RWPE1 (cell line): Measurements from ENCODE around the gene HOXA10.

Source experiments
- CTCF ChIA-PET: fragments of 350-600 bp; sonication (Branson Sonifier 250); formaldehyde crosslinking; extraction: SDS; loops from one replicate; lab custom pipeline; 2021; lab: Yijun Ruan, JAX
- POLR2A ChIA-PET: fragments of 400-600 bp; formaldehyde crosslinking; extraction: SDS; loops from one replicate; lab custom pipeline; 2020; ENCODE audit warnings: antibody characterized with exemption; ENCODE audit not compliant: low non-redundant PET; lab: Yijun Ruan, JAX
- DNase-seq: peaks from one replicate; pipeline ENCODE4 v3.0.0; 2012; ENCODE audit warnings: low spot score
- H3K27ac ChIP-seq: fragments of 450-650 bp; 2 replicates; pipeline ENCODE4 v1.5.1; 2017
- CTCF ChIP-seq: fragments of 450-650 bp; conservative IDR thresholded peaks from 2 replicates; pipeline ENCODE4 v1.5.1; 2017; ENCODE audit warnings: low read depth, mild to moderate bottlenecking

The HOXA10 gene

GRCh38 chr7:27146491-27147198 lies 27.5 kb downstream of the HOXA10 start:
- no peak for DNase-seq
- ChIA-PET POLR2A (no interaction called here), CTCF (interaction anchor here (0.6 kb wide), 1 partner anchor 297 kb away, joined by 4 read pairs; no protein-coding TSS in a partner anchor)
- peak overlapping the region; percentile 84 for H3K27ac ChIP-seq
- TF ChIP-seq CTCF, result no peak

- H3K27ac ChIP-seq, result peak overlapping the region; percentile 90
- CTCF ChIA-PET, result interaction anchor here (3.4 kb wide), 1 partner anchor 15 kb away, joined by 19 read pairs; no protein-coding TSS in a partner anchor
- no peak for TF ChIP-seq CTCF
- DNase-seq, result no peak
- POLR2A ChIA-PET, result no interaction called here
These were observed 28.2 kb downstream of the HOXA10 start for GRCh38 chr7:27145914-27146412.

GRCh38 chr7:27145165-27145913 lies 28.8 kb downstream of the HOXA10 start:
- H3K27ac ChIP-seq, result peak overlapping the region; percentile 90
- CTCF ChIA-PET, result interaction anchor here (0.6 to 3.7 kb wide), 7 partner anchors 16 to 466 kb away, joined by 3 to 34 read pairs (median 5); no protein-coding TSS in a partner anchor
- no peak for TF ChIP-seq CTCF
- DNase-seq, result no peak
- POLR2A ChIA-PET, result no interaction called here

GRCh38 chr7:27144781-27145164 lies 29.3 kb downstream of the HOXA10 start:
- ChIA-PET POLR2A (no interaction called here), CTCF (interaction anchor here (0.7 to 3.7 kb wide), 9 partner anchors 11 to 466 kb away, joined by 3 to 34 read pairs (median 5); partner anchors contain the start of gene HOXA1)
- H3K27ac ChIP-seq, result peak overlapping the region; percentile 90
- no peak for DNase-seq
- TF ChIP-seq CTCF, result no peak

- peak; percentile 66 for TF ChIP-seq CTCF
- ChIA-PET CTCF (interaction anchor here (0.6 to 3.7 kb wide), 28 partner anchors 11 to 860 kb away, joined by 3 to 34 read pairs (median 4); partner anchors contain the start of genes HOXA1 and HOXA7), POLR2A (interaction anchor here (1.0 kb wide), 1 partner anchor 22 kb away, joined by 3 read pairs; no protein-coding TSS in a partner anchor)
- peak overlapping the region; percentile 90 for H3K27ac ChIP-seq
- no peak for DNase-seq
These were observed 30.0 kb downstream of the HOXA10 start for GRCh38 chr7:27143950-27144780.
